Panc1 (cell line): ENCODE data around the gene PRSS48.

Experiments
- CTCF ChIP-seq: fragments of 450-650 bp; IDR thresholded peaks from 2 replicates; pipeline ENCODE4 v1.5.1; 2017; ENCODE audit warnings: mild to moderate bottlenecking
- POLR2AphosphoS5 ChIP-seq: IDR thresholded peaks from 2 replicates; pipeline ENCODE4 v1.6.1; 2012; ENCODE audit warnings: mild to moderate bottlenecking, low read depth, low read length, moderate library complexity
- REST ChIP-seq, 2 experiments: IDR thresholded peaks; 2 replicates each; pipeline ENCODE4 v1.6.1; 2011 to 2012; ENCODE audit warnings: low read depth in 2 of 2, control low read depth in 1 of 2, low read length in 1 of 2, mild to moderate bottlenecking in 1 of 2, moderate library complexity in 1 of 2; ENCODE audit not compliant: insufficient read depth in 1 of 2

DNA sequence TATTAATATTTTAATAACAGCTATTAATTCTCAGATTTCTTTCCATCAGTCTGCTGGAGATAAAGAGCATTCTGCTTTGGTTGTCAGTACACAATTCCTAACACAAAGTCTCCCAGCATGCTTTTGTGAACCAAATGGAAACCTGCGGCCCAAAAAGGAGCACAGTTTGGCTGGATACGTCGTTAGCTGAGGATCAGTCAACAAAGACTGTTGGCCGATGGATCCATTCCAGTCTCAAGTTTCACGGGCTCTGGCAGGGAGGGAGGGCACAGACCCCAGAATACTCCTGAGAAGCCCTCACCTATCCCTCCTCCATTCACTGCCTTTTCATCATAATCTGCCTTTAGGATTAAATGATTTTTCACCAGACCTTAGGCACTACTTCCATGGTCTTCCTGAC, 26.3 kb upstream of the PRSS48 start:
- TF ChIP-seq REST (IDR thresholded peaks at IDR 0.05; ENCODE audit: insufficient read depth in 1 of 2, low read depth in 2 of 2, low read length in 1 of 2) (no peak), CTCF (no peak), POLR2AphosphoS5 (no peak)
